Parathyroid adenoma (tissue), 2 donors: ENCODE measurements around the gene OVCA2.

Source experiments
- H2AFZ ChIP-seq: fragments of 300-600 bp; sonication (generic); one replicate; pipeline ENCODE4 v1.7.0; 2017; ENCODE audit warnings: antibody characterized with exemption, mild to moderate bottlenecking
- H3K27ac ChIP-seq: fragments of 300-600 bp; sonication (generic); one replicate; pipeline ENCODE4 v1.7.0; 2017
- H3K27me3 ChIP-seq: fragments of 300-600 bp; sonication (generic); one replicate; pipeline ENCODE4 v1.7.0; 2017; ENCODE audit warnings: low read length; ENCODE audit not compliant: control insufficient read depth, insufficient read depth
- H3K36me3 ChIP-seq: fragments of 300-600 bp; sonication (generic); one replicate; pipeline ENCODE4 v1.7.0; 2017; ENCODE audit warnings: low read length; ENCODE audit not compliant: control insufficient read depth, insufficient read depth
- H3K4me1 ChIP-seq: fragments of 300-600 bp; sonication (generic); one replicate; pipeline ENCODE4 v1.7.0; 2017; ENCODE audit warnings: control low read depth
- H3K4me2 ChIP-seq: fragments of 300-600 bp; sonication (generic); one replicate; pipeline ENCODE4 v1.7.0; 2017; ENCODE audit warnings: low read length
- H3K4me3 ChIP-seq: fragments of 300-600 bp; sonication (generic); one replicate; pipeline ENCODE4 v1.7.0; 2017; ENCODE audit warnings: low read depth, low read length
- H3K79me2 ChIP-seq: fragments of 300-600 bp; sonication (generic); one replicate; pipeline ENCODE4 v1.7.0; 2017; ENCODE audit warnings: control low read depth
- H3K9ac ChIP-seq: fragments of 300-600 bp; sonication (generic); one replicate; pipeline ENCODE4 v1.7.0; 2017; ENCODE audit warnings: mild to moderate bottlenecking
- H3K9me3 ChIP-seq: fragments of 300-600 bp; sonication (generic); one replicate; pipeline ENCODE4 v1.7.0; 2017; ENCODE audit warnings: low read length; ENCODE audit not compliant: control insufficient read depth
- CTCF ChIP-seq: fragments of 300-600 bp; sonication (generic); IDR thresholded peaks from one replicate; pipeline ENCODE4 v1.7.0; 2017; ENCODE audit warnings: antibody characterized with exemption, mild to moderate bottlenecking
- donor health status: primary hyperparathyroidism.

The OVCA2 gene

DNA sequence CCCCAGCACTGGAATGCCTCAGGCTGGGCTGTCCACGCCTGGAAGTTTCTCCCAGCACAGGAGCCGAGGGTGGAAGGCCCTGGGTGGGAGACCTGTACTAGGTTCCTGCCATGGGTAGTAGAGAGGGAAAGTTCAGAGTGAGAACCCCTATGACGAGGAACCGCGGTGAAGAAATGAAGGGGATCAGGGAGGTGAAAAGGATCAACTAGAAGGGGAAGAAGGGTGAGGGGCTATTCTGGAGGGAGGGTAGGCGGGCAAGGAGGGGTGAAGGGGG, 18.5 kb downstream of the OVCA2 start:
- Histone ChIP-seq H3K36me3 (no peaks in the 10 kb centered on the region), H3K27me3 (no peaks in the 10 kb centered on the region), H3K79me2 (no peaks in the 10 kb centered on the region), H3K4me1 (peaks cover under 1% of the 10 kb centered on the region), H3K9ac (no peak overlapping the region), H3K4me3 (no peak overlapping the region), H3K9me3 (no peaks in the 10 kb centered on the region), H3K27ac (peak overlapping the region; percentile 15), H3K4me2 (no peak overlapping the region), H2AFZ (no peak overlapping the region)
- no peak for TF ChIP-seq CTCF

DNA sequence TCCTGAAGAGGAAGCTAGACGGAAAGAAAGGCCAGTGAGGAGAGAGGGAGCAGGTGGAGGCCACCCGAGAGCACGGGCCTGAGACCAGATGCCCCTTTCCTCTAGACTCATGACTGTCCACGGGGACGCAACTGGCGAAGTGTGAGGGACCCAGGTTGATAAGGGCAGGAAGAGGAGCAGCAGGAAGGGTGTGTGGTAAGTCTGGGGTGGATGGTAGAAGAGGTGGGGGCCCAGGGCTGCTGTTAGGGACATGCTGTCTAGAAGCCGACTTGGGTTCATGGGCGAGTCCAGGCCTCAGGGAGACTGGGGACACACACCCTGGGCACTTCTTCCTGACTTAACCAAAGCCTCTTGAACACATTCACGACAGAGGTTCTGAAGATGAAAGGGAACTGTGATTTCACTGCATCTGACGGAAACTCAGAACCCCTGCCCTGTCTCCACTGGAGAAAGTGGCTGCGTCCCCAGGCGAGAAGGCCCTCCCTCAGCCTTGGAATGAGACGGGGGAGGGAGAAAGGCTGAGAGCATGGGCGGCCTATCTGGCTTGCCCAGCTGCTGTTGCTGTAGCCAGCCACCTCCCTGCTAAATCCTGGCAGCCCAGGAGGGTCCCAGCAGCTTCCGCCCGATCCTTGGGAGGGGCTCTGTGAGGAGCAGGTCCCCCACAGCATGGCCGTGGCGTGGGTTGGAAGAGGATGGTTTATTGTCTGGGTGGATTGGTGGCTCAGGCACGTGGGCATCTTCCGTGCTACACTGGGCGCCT, 19.0 kb downstream of the OVCA2 start:
- Histone ChIP-seq H3K4me3 (no peak overlapping the region), H3K9ac (no peak overlapping the region), H3K27ac (peak overlapping the region; percentile 15), H3K79me2 (no peaks in the 10 kb centered on the region), H3K36me3 (no peaks in the 10 kb centered on the region), H3K9me3 (no peaks in the 10 kb centered on the region), H2AFZ (no peak overlapping the region), H3K27me3 (no peaks in the 10 kb centered on the region), H3K4me2 (no peak overlapping the region), H3K4me1 (no peaks in the 10 kb centered on the region)
- no peak for TF ChIP-seq CTCF

DNA sequence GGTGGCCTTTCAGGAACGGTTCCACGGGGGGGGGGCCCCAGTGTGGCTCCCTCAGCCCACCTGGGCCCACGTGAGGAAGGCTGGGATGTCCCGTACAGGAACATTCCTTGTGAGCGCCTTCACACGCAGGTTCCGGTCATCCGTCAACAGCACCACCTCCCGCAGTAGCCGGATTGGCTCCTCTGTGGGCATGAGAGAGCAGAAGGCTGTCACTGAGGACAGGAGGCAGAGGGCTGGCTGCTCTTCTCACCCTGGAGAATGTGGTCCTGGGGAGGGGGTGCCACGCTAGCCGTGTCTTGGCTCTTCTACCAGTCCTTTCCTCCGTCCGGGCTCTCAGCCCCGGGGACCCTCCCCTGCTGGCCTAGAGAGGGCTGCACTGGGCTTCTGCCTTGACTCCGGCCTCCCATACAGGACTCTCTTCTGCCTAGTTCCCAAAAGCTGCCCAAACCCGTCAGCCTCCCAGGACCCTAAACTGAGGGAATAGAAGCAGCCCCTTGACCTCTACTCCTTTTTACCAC, 19.7 kb downstream of the OVCA2 start:
- no peaks in the 10 kb centered on the region for H3K9me3 ChIP-seq
- no peaks in the 10 kb centered on the region for H3K79me2 ChIP-seq
- H3K36me3 ChIP-seq: no peaks in the 10 kb centered on the region
- no peak for TF ChIP-seq CTCF
- no peak overlapping the region for H3K4me2 ChIP-seq
- no peak overlapping the region for H3K9ac ChIP-seq
- no peak overlapping the region for H2AFZ ChIP-seq
- no peaks in the 10 kb centered on the region for H3K27me3 ChIP-seq
- no peaks in the 10 kb centered on the region for H3K4me1 ChIP-seq
- H3K4me3 ChIP-seq: no peak overlapping the region
- no peak overlapping the region for H3K27ac ChIP-seq

DNA sequence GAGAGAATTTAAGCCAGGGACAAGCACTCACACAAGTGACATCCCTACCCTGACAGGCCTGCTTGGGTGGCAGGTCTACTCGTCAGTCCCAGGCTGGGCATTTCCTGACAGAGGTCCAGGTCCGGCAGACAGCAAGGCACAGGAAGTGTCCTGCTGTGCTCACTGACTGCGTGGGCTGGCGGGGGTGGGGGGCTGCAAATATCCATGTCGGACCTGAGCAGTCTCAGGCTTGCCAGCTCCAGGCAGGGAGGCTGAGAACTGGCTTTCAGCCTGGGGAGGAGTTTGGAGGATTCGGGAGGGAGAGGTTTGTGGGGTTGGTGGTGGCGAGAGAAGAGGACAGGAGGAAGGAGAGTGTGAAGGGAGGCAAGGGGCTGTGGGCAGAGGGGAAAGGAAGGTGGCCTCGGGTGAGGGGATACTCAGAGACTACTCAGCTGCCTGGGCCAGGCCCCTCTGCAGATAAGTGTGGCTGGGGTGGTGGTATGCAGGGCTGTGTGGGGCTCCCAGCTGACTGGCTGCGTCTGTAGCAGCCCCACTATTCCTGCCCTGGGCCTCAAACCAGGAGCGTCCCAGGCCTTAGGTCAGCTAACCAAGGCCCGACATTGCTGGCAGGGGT, 20.9 kb downstream of the OVCA2 start:
- TF ChIP-seq CTCF: no peak
- H3K4me3 ChIP-seq: no peak overlapping the region
- H2AFZ ChIP-seq: no peak overlapping the region
- no peaks in the 10 kb centered on the region for H3K27me3 ChIP-seq
- no peaks in the 10 kb centered on the region for H3K9me3 ChIP-seq
- H3K9ac ChIP-seq: no peak overlapping the region
- no peak overlapping the region for H3K4me2 ChIP-seq
- H3K79me2 ChIP-seq: no peaks in the 10 kb centered on the region
- H3K36me3 ChIP-seq: no peaks in the 10 kb centered on the region
- H3K4me1 ChIP-seq: no peaks in the 10 kb centered on the region
- peak overlapping the region; percentile 6 for H3K27ac ChIP-seq
